Measurements from ENCODE around the gene CFAP210.
"Not testable (repeated sequence)": the region's sequence is repeated elsewhere in the genome, so short reads cannot be mapped to it uniquely, and the experiment has no call there.

CFAP210 gene

GRCh38 chr2:169712791-169713227 lies 18.6 kb upstream of the CFAP210 start:
- no peak for DNase-seq (ENCODE audit: low read depth in 2 of 2)

- DNase-seq (ENCODE audit: low read depth in 2 of 2): no peak
Measured at GRCh38 chr2:169711751-169712509, 17.7 kb upstream of the CFAP210 start.

DNA sequence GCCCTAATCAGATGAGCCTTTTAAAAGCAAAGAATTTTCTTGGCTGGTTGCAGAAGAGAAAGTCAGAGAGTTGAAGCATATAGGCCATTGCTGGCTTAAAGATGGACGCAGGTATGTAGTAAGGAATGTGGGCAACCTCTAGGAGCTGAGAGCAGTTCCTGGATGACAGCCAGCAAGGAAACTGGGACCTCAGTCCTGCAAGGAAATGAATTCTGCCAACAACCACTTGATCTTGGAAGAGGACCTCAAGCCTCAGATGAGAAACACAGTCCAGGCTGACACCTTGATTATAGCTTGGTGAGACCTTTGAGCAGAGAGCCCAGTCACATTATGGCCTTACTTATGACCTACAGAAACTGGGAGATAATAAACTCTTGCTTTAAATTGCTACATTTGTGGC lies 15.8 kb upstream of the CFAP210 start:
- DNase-seq (ENCODE audit: low read depth in 2 of 2): no peak

GRCh38 chr2:169709331-169709730 lies 15.1 kb upstream of the CFAP210 start:
- DNase-seq (ENCODE audit: low read depth in 2 of 2): no peak

DNA sequence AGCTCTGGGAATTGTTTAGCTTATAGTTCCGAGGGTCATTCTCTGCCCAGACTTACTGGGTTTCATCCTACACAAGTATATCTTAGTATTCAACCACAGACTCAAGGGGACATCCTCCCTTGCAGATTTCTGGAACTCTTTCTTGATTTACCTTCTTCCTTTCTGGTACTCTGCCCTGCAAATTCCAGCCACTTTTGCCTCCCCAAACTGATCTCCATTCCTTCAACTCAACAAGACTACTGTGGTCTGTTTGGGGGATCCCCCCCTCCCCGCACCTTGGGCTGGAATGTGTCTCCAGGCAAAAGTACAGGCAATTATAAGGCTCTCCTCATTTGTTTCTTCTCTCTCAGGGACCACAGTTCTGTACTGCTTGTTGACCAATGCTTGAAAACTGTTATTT lies 13.4 kb upstream of the CFAP210 start:
- no peak for DNase-seq (ENCODE audit: low read depth in 2 of 2)

DNA sequence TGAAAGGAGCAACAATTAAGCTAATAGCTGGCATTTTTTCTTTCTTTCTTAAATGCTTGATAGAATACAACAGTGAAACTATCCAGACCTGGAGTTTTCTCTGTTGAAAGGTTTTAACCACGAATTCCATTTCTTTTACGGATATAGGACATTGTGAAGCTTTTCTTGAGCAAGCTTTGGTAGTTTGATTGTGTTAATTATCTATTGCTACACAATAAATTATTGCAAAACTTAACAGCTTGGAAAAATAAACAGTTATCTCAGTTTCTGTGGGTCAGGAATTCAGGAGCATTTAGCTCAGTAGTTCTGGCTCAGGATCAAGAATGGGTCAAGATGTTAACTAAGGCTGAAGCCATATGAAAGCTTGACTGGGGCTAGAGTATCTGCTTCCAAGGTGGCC lies 11.7 kb upstream of the CFAP210 start:
- DNase-seq (ENCODE audit: low read depth in 2 of 2): no peak

DNA sequence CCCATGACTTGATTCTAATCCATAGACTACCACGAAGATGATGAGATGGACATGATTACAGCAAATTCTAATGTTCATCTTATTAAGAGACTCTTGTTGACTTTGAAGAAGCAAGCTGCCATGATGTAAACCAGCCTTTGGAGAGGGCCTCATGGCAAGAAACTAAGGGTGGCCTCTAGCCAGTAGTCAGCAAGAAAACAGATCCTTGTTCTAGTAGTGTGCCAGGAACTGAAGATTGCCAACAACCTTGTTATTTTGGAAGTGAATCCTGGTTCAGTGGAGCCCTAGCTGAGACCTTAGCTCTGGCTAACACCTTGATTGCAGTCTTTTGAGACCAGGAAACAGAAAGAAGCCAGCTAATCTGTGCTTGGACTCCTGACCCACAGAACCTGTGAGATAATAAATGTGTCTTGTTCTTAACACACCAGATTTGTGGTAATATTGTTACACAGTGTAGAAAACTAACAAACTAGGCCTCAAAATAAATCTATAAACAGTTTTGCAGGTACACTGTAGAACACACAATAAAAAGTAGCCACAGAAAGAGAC lies 10.0 kb upstream of the CFAP210 start:
- no peak for DNase-seq (ENCODE audit: low read depth in 2 of 2)

DNA sequence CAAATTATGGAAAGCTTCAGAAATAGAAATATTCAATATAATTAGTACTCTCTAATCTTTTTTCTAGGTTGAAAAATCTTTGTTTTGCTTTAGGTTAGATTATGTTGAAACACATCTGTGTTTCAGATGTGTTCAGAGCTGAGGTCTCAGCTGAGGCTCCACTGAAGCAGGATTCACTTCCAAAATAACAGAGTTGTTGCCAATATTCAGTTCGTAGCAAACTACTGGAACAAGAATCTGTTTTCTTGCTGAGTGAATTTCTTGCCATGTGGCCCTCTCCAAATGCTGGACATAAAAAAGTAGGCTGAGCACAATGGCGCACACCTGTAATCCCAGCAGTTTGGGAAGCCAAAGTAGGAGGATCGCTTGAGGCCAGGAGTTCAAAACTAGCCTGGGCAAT lies 8.8 kb upstream of the CFAP210 start:
- DNase-seq (ENCODE audit: low read depth in 2 of 2): no peak

GRCh38 chr2:169699173-169699572 lies 5.0 kb upstream of the CFAP210 start:
- not testable (repeated sequence) for DNase-seq (ENCODE audit: low read depth in 2 of 2)

DNA sequence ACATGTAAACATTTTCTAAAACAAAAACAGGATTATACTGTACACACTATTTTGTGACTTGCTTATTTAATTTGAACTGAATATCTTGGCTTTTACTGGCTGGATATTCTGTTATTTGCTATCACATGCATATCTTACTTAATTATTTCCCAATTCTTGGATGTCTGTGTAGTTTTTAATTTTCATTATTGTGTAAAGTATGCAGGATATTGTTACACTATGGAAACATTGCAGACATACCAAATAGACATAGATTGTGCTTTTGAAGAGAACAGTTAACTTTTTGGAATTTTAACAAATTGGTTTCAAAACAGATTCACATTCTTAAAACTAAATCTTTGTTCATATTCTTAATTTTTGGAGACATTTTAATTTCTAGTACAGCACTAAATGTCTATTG lies 2.2 kb upstream of the CFAP210 start:
- DNase-seq (ENCODE audit: low read depth in 2 of 2): no peak

DNA sequence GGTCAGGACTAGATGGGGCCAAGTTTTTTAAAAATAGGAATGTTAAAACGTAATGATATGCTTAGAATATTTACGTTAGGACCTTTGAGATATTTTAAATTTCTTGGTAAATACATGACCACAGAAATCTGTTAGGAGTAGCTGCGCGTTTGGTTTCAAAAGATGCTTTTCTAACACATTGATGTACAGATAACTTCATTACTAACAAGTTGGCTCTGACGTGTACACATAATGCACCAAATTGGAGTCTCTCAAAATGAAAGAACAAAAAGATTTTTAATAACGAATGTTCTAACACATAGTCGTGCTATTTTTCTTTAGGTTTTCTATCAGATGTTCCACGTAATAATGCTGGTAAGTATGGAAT lies 672 bp upstream of the CFAP210 start:
- DNase-seq (ENCODE audit: low read depth in 2 of 2): no peak

DNA sequence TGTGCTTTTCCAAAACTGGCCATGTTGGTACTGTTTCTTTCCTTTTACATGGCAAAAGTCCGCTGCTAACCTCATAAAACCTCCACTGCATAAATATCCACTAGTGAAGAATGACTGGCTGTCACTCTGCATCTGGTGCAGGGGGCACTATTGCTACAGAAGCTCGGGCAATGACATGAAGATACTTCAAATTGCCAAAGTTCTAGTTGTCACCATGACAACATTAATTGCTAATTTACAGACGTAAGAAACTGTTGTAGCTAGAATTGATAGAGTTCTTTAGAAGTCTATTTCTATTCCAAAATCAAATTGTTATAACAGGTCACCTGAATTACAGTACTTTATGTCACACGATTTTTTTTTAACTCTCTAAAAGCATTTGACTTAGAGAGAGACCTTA lies 845 bp downstream of the CFAP210 start:
- no peak for DNase-seq (ENCODE audit: low read depth in 2 of 2)

GRCh38 chr2:169692718-169693117 lies 1.5 kb downstream of the CFAP210 start:
- DNase-seq (ENCODE audit: low read depth in 2 of 2): no peak

DNA sequence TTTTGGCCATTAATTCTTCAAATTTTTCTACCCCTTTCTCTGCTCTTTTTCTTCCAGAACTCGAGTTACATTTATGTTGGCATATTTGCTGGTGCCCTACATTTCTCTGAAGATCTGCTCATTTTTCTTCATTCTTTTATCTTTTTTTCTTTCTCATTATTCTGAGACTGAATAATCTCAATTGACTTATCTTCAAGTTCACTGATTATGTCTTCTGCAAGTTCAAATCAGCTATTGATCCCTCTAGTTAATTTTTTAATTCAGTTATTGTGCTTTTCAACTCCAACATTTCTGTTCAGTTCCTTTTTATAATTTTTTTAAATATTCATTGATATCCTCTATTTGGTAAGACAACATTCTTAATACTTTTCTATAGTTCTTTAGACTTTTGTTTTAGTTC lies 3.2 kb downstream of the CFAP210 start:
- DNase-seq (ENCODE audit: low read depth in 2 of 2): no peak

DNA sequence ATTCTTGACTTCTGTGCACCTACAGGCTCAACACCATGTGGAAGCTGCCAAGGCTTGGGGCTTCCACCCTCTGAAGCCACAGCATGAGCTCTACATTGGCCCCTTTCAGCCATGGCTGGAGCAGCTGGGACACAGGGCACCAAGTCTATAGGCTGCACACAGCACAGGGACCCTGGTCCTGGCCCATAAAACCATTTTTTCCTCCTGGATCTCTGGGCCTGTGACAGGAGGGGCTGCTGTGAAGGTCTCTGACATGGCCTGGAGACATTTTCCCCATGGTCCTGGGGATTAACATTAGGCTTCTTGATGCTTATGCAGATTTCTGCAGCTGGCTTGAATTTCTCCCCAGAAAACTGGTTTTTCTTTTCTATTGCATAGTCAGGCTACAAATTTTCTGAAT lies 6.3 kb downstream of the CFAP210 start:
- DNase-seq (ENCODE audit: low read depth in 2 of 2): not testable (repeated sequence)

DNA sequence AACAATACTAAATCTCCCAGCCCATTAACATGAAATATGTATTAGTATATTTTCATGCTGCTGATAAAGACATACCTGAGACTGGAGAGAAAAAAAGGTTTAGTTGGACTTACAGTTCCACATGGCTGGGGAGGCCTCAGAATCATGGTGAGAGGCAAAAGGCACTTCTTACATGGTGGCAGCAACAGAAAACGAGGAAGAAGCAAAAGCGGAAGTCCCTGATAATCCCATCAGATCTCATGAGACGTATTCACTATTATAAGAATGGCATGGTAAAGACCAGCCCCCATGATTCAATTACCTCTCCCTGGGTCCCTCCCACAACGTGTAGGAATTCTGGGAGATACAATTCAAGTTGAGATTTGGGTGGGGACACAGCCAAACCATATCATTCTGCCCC lies 7.4 kb downstream of the CFAP210 start:
- not testable (repeated sequence) for DNase-seq (ENCODE audit: low read depth in 2 of 2)

DNA sequence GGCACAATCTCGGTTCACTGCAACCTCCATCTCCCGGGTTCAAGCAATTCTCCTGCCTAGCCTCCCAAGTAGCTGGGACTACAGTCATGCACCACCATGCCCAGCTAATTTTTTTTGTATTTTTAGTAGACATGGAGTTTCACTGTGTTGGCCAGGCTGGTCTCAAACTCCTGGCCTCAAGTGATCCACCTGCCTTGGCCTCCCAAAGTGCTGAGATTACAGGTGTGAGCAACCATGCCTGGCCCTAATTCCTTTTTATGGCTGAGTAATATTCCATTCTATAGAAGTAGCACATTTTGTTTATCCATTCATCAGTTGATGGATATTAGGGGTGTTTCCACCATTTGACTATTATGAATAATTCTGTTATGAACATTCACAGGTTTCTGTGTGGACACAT lies 9.5 kb downstream of the CFAP210 start:
- not testable (repeated sequence) for DNase-seq (ENCODE audit: low read depth in 2 of 2)

GRCh38 chr2:169684135-169684565 lies 10.1 kb downstream of the CFAP210 start:
- no peak for DNase-seq (ENCODE audit: low read depth in 2 of 2)

DNA sequence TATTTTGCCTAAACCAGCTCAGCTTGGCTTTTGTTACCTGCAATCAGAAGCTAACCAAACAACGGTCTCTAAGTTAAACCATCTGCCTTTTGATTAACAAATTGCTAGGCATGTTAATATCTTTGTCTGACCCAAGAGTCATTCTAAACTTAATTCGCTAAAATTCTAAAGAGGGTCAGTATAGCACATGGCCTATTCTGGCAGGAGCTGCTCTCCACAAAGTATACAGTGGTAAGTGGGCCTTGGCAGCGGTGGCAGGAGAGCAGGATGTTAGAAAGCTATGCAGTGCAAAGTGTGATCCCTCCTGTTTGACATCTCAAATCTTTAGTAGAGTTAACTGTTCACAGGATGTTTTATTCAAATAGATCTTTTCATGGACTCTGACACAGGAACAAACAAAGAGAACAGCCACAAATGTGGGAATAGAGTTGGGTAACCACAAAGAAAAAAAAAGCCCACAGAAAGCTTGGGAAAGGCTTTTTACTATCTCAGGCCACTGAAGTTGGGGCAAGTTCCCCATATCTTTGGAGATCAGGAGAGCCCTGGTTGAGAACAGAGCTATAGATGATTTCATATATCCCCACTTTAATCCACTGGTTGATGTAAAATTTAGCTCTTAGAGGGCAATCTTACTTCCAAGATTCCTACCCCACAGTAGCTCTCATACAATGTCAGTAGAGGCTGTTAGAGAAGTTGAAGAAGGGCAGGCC lies 10.6 kb downstream of the CFAP210 start:
- DNase-seq (ENCODE audit: low read depth in 2 of 2): no peak

DNA sequence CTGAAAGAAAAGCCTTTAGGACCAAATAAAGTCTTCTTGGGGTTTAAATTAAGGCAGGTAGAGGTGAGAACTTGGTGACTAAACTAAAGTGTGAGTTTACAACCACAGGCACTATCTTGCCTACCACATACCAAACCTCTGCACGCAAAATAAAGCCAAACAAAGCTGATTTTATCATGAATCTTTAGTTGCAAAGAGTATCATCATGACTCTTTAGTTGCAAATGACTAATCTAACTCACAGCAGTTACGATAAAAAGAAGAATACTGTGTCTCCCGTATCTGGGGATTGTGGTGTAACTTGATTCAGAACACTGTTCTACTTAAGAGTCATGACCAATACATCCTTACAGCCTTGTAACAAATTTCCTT lies 11.2 kb downstream of the CFAP210 start:
- DNase-seq (ENCODE audit: low read depth in 2 of 2): no peak

DNA sequence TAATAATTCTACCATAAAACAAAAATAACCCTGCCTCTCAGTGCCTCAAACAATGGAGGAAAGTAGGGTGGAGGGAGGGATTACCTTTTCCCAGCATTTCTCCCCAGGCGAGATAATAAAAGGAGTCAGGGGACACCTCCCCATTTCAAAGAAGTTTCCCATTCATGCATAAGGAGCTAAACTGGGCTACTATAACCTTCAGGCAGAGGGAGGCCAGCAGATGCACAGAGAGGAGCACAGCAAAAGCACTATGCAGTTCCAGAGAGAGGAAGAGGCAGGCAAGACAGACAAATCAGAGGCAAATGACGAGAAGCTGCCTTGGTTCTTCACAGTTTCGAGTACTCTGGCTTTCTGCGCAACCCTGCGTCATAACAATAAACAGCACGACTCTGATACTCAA lies 17.4 kb downstream of the CFAP210 start:
- DNase-seq (ENCODE audit: low read depth in 2 of 2): no peak

- DNase-seq (ENCODE audit: low read depth in 2 of 2): no peak
Measured at GRCh38 chr2:169676357-169676756, 17.8 kb downstream of the CFAP210 start.

DNA sequence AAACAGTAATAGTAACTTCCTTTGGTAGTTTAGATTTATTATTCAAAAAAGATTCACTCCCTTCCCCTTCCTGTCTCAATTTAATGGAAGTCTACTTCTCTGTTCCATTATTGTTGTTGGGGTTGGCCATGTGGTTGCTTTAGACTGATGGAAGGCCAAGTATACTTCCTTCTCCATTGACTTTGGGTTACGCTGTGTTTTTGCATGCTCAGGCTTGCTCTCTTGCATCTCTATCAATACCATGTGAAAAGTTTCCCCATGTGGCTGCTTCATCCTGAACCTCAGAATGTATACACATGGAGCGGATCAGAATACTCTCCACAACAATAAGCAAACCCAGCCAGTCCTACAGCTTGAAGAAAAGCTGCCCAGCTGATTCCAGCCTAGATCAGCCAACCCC lies 20.3 kb downstream of the CFAP210 start:
- no peak for DNase-seq (ENCODE audit: low read depth in 2 of 2)

Measured in activated CD4-positive, alpha-beta T cell treated with anti-CD3 and anti-CD28 coated beads for 24 hours (primary cell).